Motor neuron (in vitro differentiated cells): ENCODE measurements around the gene NKX2-2. TPM values are rescaled to one million over a fixed set of nuclear protein-coding genes. Genes with fewer than 3 reads are reported as not detected.
"Not testable (repeated sequence)": the region's sequence is repeated elsewhere in the genome, so short reads cannot be mapped to it uniquely, and the experiment has no call there.

Source experiments
- ATAC-seq, 8 experiments: fragments of 200-7000 bp; cut with Tn5 transposase; replicated peaks in 6 of 8; 2 replicates each; pipeline ENCODE4 v1.8.0; 2021; ENCODE audit warnings: mild to moderate bottlenecking in 8 of 8, moderate library complexity in 8 of 8
- H3K27ac ChIP-seq, 2 donors: fragments of 250-450 bp; sonication (Bioruptor Pico); 2 replicates each; pipeline ENCODE4 v1.9.0; 2021; ENCODE audit warnings: antibody characterized with exemption in 2 of 2, mild to moderate bottlenecking in 2 of 2, moderate library complexity in 1 of 2
- H3K4me1 ChIP-seq, 2 donors: fragments of 250-450 bp; sonication (Bioruptor Pico); replicated peaks in 1 of 2; 2 replicates each; pipeline ENCODE4 v1.6.1; 2021; ENCODE audit warnings: antibody characterized with exemption in 2 of 2, mild to moderate bottlenecking in 2 of 2, moderate library complexity in 1 of 2
- H3K4me3 ChIP-seq, 5 donors: fragments of 250-450 bp; sonication (Bioruptor Pico); 2 replicates each; pipeline ENCODE4 v1.9.0; 2021; ENCODE audit warnings: antibody characterized with exemption in 5 of 5, mild to moderate bottlenecking in 5 of 5, moderate library complexity in 4 of 5
- WGBS, 10 experiments: fragments of 450-650 bp; shearing (Covaris generic); methylation state at CpG; one replicate each; pipeline ENCODE4 v1.0.0; 2022; 5-methylcytosine and 5-hydroxymethylcytosine counted together
- in situ Hi-C, 9 experiments: fragments of 400-800 bp; cut with MboI; loops; one replicate each; pipeline ENCODE4 v1.15.0; 2021; ENCODE audit warnings: low sequenced_read_pairs in 9 of 9, low pct_unique_long_range_greater_than_20kb in 2 of 9; ENCODE audit not compliant: unreplicated experiment in 9 of 9
- total RNA-seq, 8 experiments: library from RNA; unstranded; fragments of 300-600 nt; gene quantifications; 2 replicates each; pipeline versions ENCODE4 v1.2.3 to v1.2.4, GENCODE V29; 2022

Gene NKX2-2
- total RNA-seq, 8 experiments from 2014 or later, result 0.05 to 3.8 (median 0.15) TPM; not detected in 3

GRCh38 chr20:21501184-21501583 lies 12.7 kb downstream of the NKX2-2 start:
- H3K4me1 ChIP-seq, result peaks cover 0 to 12% of the 10 kb centered on the region in 2 donors
- ATAC-seq, result no peak
- in situ Hi-C loops, result loop anchor here (10.0 to 25.0 kb wide), 6 partner anchors 264 to 664 kb away; no protein-coding TSS in a partner anchor
- H3K4me3 ChIP-seq, result no peak overlapping the region
- H3K27ac ChIP-seq, result no peak overlapping the region
- 45 to 100% (median 80%) methylated on average over 1 to 8 of the region's 11 CpGs; no CpG with 5 or more reads in 5 of the 10 experiments for WGBS, 10 experiments

- 20 to 100% (median 80%) methylated on average over 1 to 4 of the region's 7 CpGs; no CpG with 5 or more reads in 4 of the 10 experiments for WGBS, 10 experiments
- in situ Hi-C loops, result loop anchor here (10.0 to 25.0 kb wide), 6 partner anchors 263 to 663 kb away; no protein-coding TSS in a partner anchor
- H3K4me3 ChIP-seq, result no peak overlapping the region
- ATAC-seq, result no peak
- peaks cover 0 to 9% of the 10 kb centered on the region in 2 donors for H3K4me1 ChIP-seq
- no peak overlapping the region for H3K27ac ChIP-seq
Measured at GRCh38 chr20:21500599-21500998, 13.3 kb downstream of the NKX2-2 start.

DNA sequence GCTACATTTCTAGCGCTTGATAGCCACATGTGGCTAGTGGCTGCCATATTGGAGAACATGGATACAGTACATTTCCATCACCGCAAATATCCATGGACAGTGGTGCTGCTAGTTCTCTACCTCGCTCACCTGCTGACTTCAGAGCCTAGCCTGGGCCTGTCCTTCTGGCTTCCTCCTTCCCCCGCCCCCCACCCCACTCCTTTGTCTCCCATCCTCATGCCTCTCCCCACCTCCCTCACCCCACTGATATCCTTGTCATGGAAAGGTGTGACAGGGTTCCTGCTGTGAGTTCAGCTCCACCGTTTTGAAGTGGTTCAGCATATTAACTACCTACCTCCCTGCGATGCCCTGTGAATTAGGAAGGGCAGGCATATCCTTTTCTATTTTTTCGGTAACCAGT lies 14.2 kb downstream of the NKX2-2 start:
- no peak for ATAC-seq
- Histone ChIP-seq H3K27ac (no peak overlapping the region), H3K4me1 (peaks cover 0 to 6% of the 10 kb centered on the region in 2 donors), H3K4me3 (no peak overlapping the region)
- 33 to 100% (median 83%) methylated on average over 1 to 3 of the region's 7 CpGs; no CpG with 5 or more reads in 4 of the 10 experiments for WGBS, 10 experiments
- in situ Hi-C loops, result loop anchor here (10.0 to 25.0 kb wide), 6 partner anchors 262 to 662 kb away; no protein-coding TSS in a partner anchor

GRCh38 chr20:21498635-21499034 lies 15.2 kb downstream of the NKX2-2 start:
- WGBS, 10 experiments, result 0 to 58% (median 40%) methylated on average over 1 to 3 of the region's 4 CpGs; no CpG with 5 or more reads in 7 of the 10 experiments
- in situ Hi-C loops, result no loop called here
- H3K4me3 ChIP-seq, result no peak overlapping the region
- no peak overlapping the region for H3K27ac ChIP-seq
- ATAC-seq, result peak in 2 of 8 experiments; percentile 67 to 89
- H3K4me1 ChIP-seq, result peaks cover 0 to 6% of the 10 kb centered on the region in 2 donors

DNA sequence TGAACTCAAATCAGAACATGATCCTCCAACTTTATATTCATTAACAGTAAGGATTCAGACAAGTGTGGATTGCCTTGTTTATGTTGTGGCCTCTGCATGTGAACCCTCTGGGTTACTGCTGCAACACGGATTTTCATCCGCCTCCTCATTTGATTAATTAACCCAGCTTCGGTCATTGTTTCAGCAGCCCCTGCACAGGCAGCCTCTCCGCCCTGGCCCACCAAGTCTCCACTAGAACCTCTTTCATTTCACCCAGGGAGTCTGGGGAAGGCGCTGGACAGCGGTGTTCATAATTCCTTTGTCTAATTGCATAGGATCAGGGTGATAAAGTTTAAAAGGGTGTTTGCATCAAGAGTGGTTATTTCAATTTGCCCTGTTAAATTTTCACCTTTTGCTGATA lies 15.7 kb downstream of the NKX2-2 start:
- Histone ChIP-seq H3K27ac (no peak overlapping the region), H3K4me3 (no peak overlapping the region), H3K4me1 (peaks cover 0 to 6% of the 10 kb centered on the region in 2 donors)
- ATAC-seq, result peak in 2 of 8 experiments; percentile 57 to 68
- in situ Hi-C loops, result no loop called here
- 20 to 81% (median 58%) methylated on average over 1 to 6 of the region's 6 CpGs; no CpG with 5 or more reads in 2 of the 10 experiments for WGBS, 10 experiments

- ATAC-seq, result peak in 1 of 8 experiments; percentile 79
- in situ Hi-C loops, result no loop called here
- Histone ChIP-seq H3K4me1 (peaks cover 0 to 6% of the 10 kb centered on the region in 2 donors), H3K27ac (no peak overlapping the region), H3K4me3 (no peak overlapping the region)
- 67 to 93% (median 83%) methylated on average over 1 to 5 of the region's 5 CpGs; no CpG with 5 or more reads in 3 of the 10 experiments for WGBS, 10 experiments
Measured at GRCh38 chr20:21496452-21496851, 17.4 kb downstream of the NKX2-2 start.

- WGBS, 10 experiments, result 23 to 86% (median 59%) methylated on average over 2 to 6 of the region's 6 CpGs; no CpG with 5 or more reads in 3 of the 10 experiments
- Histone ChIP-seq H3K4me1 (no peaks in the 10 kb centered on the region), H3K27ac (no peak overlapping the region), H3K4me3 (no peak overlapping the region)
- no peak for ATAC-seq
- in situ Hi-C loops, result no loop called here
Measured at GRCh38 chr20:21493049-21493448, 20.8 kb downstream of the NKX2-2 start.

- Histone ChIP-seq H3K27ac (no peak overlapping the region), H3K4me1 (no peaks in the 10 kb centered on the region), H3K4me3 (no peak overlapping the region)
- WGBS, 10 experiments, result 0 to 100% (median 53%) methylated on average over 1 to 2 of the region's 2 CpGs; no CpG with 5 or more reads in 1 of the 10 experiments
- ATAC-seq, result no peak
- in situ Hi-C loops, result no loop called here
Measured at GRCh38 chr20:21490105-21490504, 23.8 kb downstream of the NKX2-2 start.

DNA sequence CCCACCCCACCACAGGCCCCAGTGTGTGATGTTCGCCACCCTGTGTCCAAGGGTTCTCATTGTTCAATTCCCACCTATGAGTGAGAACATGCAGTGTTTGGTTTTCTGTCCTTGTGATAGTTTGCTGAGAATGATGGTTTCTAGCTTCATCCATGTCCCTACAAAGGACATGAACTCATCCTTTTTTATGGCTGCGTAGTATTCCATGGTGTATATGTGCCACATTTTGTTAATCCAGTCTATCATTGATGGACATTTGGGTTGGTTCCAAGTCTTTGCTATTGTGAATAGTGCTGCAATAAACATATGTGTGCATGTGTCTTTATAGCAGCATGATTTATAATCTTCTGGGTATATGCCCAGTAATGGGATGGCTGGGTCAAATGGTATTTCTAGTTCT lies 33.7 kb downstream of the NKX2-2 start:
- H3K4me3 ChIP-seq, ATAC-seq, H3K4me1 ChIP-seq, in situ Hi-C loops, H3K27ac ChIP-seq: not testable (repeated sequence)
- WGBS, 10 experiments, result no CpG with 5 or more reads among the region's 2 CpGs

DNA sequence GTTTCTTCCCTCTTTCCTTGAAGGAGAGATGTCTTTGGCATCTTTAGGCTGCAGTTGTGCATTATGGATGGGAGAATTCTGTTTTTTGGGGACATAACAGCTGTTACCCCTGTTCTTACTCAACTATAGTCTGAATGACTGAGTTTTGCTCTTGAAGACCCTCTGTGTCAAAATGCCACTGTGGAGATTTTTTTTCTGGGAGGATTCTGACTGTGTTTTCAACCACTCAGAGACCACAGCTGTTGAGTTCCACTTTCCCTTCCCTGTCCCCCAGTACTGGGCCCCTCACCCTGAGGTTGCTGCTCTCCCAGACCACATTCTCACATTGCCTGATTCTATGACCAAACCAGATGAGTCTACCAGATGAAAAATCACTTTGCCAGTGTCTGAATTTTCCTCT lies 48.1 kb downstream of the NKX2-2 start:
- H3K4me3 ChIP-seq, result no peak overlapping the region
- H3K27ac ChIP-seq, result no peak overlapping the region
- no peak for ATAC-seq
- in situ Hi-C loops, result no loop called here
- H3K4me1 ChIP-seq, result no peaks in the 10 kb centered on the region

GRCh38 chr20:21464916-21465315 lies 48.9 kb downstream of the NKX2-2 start:
- no peak for ATAC-seq
- WGBS, 10 experiments, result 0 to 83% (median 67%) methylated on average over 1 to 2 of the region's 2 CpGs; no CpG with 5 or more reads in 3 of the 10 experiments
- no peak overlapping the region for H3K4me3 ChIP-seq
- in situ Hi-C loops, result no loop called here
- no peak overlapping the region for H3K27ac ChIP-seq
- H3K4me1 ChIP-seq, result no peaks in the 10 kb centered on the region

Other genes starting within 250 kb of the NKX2-2 start
- 100 to 1,000 TPM in 1 of 8 experiments, 10 to 100 TPM in 7; 43.4 to 102 (median 71.2) TPM for gene XRN2, start 210.7 kb downstream of the NKX2-2 start, total RNA-seq
- under 1 TPM in 1 of 8 experiments, not detected in 7; 0.19 TPM for gene NKX2-4, start 116.5 kb downstream of the NKX2-2 start, total RNA-seq
- gene PAX1, start 191.6 kb upstream of the NKX2-2 start, total RNA-seq, result under 1 TPM in 6 of 8 experiments, not detected in 2; 0.08 to 0.78 (median 0.33) TPM